ENCODE data around the gene RAB13. TPM values are rescaled to one million over a fixed set of nuclear protein-coding genes. Genes with fewer than 3 reads are reported as not detected.
A peak's percentile ranks its signal among the peaks of the same experiment; 100 is the strongest.

Gene RAB13
- total and polyA plus RNA-seq, 2 of the 13 experiments (the other 11 are each of a cell fraction or from before 2014, with no cell fraction given), result 15.9 to 24.7 TPM

DNA sequence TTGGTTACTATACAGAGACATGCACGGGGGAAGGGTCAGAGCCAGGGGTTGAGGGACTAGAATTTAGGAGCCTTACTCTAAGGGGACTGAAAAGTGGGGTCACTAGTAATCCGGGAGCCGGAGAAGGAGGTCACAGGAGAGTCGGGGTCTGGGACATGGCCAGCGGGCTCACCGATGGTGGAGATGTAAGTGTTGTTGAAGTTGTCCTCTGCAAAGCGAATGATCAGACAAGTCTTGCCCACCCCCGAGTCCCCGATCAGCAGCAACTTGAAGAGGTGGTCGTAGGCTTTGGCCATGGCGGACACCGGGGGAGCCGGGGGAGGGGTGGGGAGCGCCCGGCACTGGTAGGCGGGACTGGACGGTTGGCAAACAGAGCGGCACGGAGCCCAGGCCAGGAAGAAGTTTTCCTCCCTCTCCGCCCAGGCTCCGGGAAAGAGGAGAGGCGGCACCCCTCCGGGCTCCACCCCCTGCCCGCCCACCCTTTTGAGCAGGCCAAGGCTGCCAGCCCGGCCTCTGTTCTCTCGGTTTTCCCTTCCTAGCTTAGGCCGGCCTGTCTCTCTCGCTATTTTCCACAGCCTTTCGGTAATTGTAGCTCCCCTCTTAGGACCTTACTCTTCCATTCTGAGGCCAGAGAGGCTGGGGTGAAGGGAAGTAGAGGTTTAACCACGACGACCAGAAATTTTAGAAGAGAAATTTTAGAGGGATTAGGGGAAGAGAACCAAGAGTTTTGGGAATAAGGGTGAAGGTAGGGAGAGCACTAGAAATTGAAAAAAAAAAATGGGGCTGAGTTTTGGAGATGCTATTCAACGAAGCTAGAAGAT, at the start of gene RAB13 (continued):
- TF ChIP-seq ZNF687 (CRISPR knock-in tag; IDR thresholded peaks at IDR 0.05) (peak; percentile 50), ATF7 (IDR thresholded peaks at IDR 0.05) (no peak), ATF7 (CRISPR knock-in tag; IDR thresholded peaks at IDR 0.05) (0 out of 2 replicates have a peak, but pooled peaks have one; percentile 25), ZNF850 (CRISPR knock-in tag; conservative IDR thresholded peaks at IDR 0.05) (0 out of 2 replicates have a peak, but pooled peaks have one; percentile 16), THAP7 (CRISPR knock-in tag; IDR thresholded peaks at IDR 0.05) (0 out of 2 replicates have a peak, but pooled peaks have one; percentile 50), EZH2 (conservative IDR thresholded peaks at IDR 0.05; ENCODE audit: low read depth, low read length) (no peak), CREM (IDR thresholded peaks at IDR 0.05) (no peak; the same call in 1 of the 2 replicates), CREM (CRISPR knock-in tag; IDR thresholded peaks at IDR 0.05) (no peak), HOXA3 (CRISPR knock-in tag; IDR thresholded peaks at IDR 0.05) (peak; percentile 63), SIN3A (IDR thresholded peaks at IDR 0.05; ENCODE audit: borderline replicate concordance, low read depth, low read length) (peak; percentile 77; the same call in 1 of the 2 replicates), ZNF619 (CRISPR knock-in tag; IDR thresholded peaks at IDR 0.05) (0 out of 2 replicates have a peak, but pooled peaks have one; percentile 14), ZNF180 (CRISPR knock-in tag; IDR thresholded peaks at IDR 0.05; ENCODE audit: borderline replicate concordance, low read depth) (no peak), ZFX (CRISPR knock-in tag; IDR thresholded peaks at IDR 0.05; ENCODE audit: low read depth) (peak; percentile 52), ZNF761 (CRISPR knock-in tag; conservative IDR thresholded peaks at IDR 0.05) (no peak), ZNF790 (CRISPR knock-in tag; IDR thresholded peaks at IDR 0.05; ENCODE audit: borderline replicate concordance) (no peak), ZNF251 (CRISPR knock-in tag; IDR thresholded peaks at IDR 0.05) (no peak), KDM5A (IDR thresholded peaks at IDR 0.05; ENCODE audit: borderline replicate concordance, low read length) (peak; percentile 74; the same call in 1 of the 2 replicates)
- TF ChIP-seq, protein P1, sequence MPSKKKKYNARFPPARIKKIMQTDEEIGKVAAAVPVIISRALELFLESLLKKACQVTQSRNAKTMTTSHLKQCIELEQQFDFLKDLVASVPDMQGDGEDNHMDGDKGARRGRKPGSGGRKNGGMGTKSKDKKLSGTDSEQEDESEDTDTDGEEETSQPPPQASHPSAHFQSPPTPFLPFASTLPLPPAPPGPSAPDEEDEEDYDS (CRISPR knock-in tag; IDR thresholded peaks at IDR 0.05), result 0 out of 2 replicates have a peak, but pooled peaks have one; percentile 14
- TF ChIP-seq, protein P2, sequence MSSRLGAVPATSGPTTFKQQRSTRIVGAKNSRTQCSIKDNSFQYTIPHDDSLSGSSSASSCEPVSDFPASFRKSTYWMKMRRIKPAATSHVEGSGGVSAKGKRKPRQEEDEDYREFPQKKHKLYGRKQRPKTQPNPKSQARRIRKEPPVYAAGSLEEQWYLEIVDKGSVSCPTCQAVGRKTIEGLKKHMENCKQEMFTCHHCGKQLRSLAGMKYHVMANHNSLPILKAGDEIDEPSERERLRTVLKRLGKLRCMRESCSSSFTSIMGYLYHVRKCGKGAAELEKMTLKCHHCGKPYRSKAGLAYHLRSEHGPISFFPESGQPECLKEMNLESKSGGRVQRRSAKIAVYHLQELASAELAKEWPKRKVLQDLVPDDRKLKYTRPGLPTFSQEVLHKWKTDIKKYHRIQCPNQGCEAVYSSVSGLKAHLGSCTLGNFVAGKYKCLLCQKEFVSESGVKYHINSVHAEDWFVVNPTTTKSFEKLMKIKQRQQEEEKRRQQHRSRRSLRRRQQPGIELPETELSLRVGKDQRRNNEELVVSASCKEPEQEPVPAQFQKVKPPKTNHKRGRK (CRISPR knock-in tag; IDR thresholded peaks at IDR 0.05), result no peak
- TF ChIP-seq, protein P3, sequence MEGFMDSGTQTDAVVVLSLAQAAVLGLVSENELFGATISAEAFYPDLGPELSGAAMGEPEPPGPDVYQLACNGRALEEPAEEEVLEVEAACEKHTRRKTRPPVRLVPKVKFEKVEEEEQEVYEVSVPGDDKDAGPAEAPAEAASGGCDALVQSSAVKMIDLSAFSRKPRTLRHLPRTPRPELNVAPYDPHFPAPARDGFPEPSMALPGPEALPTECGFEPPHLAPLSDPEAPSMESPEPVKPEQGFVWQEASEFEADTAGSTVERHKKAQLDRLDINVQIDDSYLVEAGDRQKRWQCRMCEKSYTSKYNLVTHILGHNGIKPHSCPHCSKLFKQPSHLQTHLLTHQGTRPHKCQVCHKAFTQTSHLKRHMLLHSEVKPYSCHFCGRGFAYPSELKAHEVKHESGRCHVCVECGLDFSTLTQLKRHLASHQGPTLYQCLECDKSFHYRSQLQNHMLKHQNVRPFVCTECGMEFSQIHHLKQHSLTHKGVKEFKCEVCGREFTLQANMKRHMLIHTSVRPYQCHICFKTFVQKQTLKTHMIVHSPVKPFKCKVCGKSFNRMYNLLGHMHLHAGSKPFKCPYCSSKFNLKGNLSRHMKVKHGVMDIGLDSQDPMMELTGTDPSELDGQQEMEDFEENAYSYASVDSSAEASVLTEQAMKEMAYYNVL (CRISPR knock-in tag; IDR thresholded peaks at IDR 0.05; ENCODE audit: borderline replicate concordance), result 0 out of 2 replicates have a peak, but pooled peaks have one; percentile 34
